GM20431 (cell line): ENCODE data around the gene TTLL11.
"Not testable (repeated sequence)": the region's sequence is repeated elsewhere in the genome, so short reads cannot be mapped to it uniquely, and the experiment has no call there.

Experiments used
- in situ Hi-C: fragments of 300-500 bp; cut with MseI, MboI; formaldehyde crosslinking; loops from one replicate; pipeline ENCODE4 v1.15.0; 2020; ENCODE audit warnings: low sequenced_read_pairs; ENCODE audit not compliant: unreplicated experiment

TTLL11 gene

GRCh38 chr9:122088880-122089706 lies 4.0 kb downstream of the TTLL11 start:
- in situ Hi-C loops = no loop called here

GRCh38 chr9:122087406-122088200 lies 5.5 kb downstream of the TTLL11 start:
- in situ Hi-C loops = no loop called here

GRCh38 chr9:122086873-122087272 lies 6.2 kb downstream of the TTLL11 start:
- in situ Hi-C loops = no loop called here

GRCh38 chr9:122085260-122085659 lies 7.8 kb downstream of the TTLL11 start:
- in situ Hi-C loops = no loop called here

GRCh38 chr9:122084026-122084675 lies 9.0 kb downstream of the TTLL11 start:
- in situ Hi-C loops = no loop called here

GRCh38 chr9:122080986-122081385 lies 12.1 kb downstream of the TTLL11 start:
- in situ Hi-C loops = no loop called here

DNA sequence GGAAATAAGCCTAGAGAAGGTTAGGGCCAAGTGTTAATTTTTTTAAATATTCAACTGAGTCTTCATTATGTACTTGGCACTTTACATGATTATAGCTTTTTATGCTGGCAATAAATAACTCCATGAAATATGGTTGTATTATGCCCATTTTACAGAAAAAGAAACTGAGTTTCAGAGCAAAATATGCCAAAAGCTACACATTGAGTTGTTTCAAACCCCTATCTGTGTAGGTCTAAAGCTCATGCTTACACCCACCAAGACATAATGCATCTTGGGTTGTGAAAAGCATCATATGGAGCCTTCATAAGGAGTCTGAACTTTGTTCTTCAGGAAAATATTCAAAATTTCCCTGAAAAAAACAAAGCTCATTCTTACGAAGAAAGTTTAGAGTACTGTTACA lies 14.6 kb downstream of the TTLL11 start:
- in situ Hi-C loops = no loop called here

GRCh38 chr9:122076773-122077172 lies 16.3 kb downstream of the TTLL11 start:
- in situ Hi-C loops = no loop called here

- in situ Hi-C loops = no loop called here
These were observed 17.0 kb downstream of the TTLL11 start for GRCh38 chr9:122076117-122076516.

DNA sequence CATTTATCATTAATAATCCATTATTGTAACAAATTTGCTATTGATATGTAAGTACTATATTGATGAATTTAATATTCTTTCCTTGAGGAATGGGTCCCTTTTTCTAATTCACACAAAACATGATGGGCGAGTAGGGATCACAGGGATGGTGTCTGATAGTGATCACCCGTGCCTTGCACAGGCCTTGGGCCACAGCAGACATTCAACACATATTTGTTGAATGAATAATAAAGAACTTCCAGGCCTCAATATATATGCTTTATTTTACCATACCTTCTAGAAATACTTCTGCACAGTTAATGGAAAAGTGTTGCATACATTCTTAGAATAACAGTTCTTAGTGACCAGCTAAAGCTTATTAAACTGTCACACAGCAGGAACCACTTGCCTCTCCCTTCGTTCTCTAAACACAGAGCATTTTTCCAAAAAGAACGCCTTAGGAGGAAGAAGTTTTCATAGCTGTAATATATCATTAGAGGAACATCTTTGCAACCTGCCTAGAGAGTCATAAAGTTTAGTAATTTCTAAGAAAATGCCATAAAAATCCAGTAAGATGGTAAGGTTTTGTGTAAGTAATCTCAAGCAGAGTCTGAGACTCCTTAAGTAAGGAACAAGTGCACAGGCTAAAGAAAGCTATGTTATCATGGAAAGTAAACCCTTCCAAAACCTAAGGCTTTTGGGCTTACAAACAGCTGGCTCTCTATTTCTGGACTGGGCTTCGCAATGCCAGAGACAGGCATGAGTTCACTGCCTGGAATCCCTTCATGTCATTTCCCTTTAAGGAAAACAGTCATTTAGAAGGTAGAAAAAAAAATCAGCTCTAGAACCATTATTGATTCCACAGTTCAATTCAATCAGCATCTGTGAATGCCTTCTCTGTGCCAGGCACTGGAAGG lies 17.7 kb downstream of the TTLL11 start:
- in situ Hi-C loops = no loop called here

GRCh38 chr9:122071715-122072114 lies 21.4 kb downstream of the TTLL11 start:
- in situ Hi-C loops = no loop called here

GRCh38 chr9:122070728-122071515 lies 22.2 kb downstream of the TTLL11 start:
- in situ Hi-C loops = no loop called here

DNA sequence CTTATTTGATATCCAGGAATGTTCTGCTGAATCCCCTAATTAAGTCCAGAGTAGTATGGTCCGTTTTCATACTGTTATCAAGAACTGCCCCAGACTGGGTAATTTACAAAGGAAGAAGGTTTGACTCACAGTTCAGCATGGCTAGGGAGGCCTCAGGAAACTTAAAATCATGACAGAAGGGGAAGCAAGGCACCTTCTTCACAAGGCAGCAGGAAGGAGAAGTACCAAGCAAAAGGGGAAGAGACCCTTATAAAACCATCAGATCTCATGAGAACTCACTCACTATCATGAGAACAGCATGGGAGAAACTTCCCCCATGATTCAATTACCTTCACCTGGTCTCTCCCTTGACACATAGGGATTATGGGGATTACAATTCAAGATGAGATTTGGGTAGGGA lies 26.4 kb downstream of the TTLL11 start:
- in situ Hi-C loops = not testable (repeated sequence)

- in situ Hi-C loops = no loop called here
These were observed 27.0 kb downstream of the TTLL11 start for GRCh38 chr9:122065923-122066629.

DNA sequence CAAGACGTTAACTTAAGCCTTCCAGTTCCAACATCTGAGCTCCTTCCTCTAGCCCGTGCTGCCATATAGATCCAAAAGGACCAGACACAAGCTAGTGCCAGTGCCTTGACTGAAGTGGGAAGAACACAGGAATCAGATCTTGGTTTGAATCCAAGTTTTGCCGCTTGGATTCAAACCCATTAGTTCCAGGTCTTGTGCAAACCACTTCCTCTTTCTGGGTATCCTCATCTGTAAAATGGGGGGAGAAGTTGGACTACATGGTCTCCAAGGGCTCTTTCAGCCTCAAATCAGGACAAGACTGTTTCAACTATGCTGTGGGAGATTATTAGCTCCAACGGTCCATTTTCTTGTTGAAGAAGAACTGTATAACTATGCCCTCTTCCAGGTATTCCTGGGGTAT lies 32.6 kb downstream of the TTLL11 start:
- in situ Hi-C loops = no loop called here

DNA sequence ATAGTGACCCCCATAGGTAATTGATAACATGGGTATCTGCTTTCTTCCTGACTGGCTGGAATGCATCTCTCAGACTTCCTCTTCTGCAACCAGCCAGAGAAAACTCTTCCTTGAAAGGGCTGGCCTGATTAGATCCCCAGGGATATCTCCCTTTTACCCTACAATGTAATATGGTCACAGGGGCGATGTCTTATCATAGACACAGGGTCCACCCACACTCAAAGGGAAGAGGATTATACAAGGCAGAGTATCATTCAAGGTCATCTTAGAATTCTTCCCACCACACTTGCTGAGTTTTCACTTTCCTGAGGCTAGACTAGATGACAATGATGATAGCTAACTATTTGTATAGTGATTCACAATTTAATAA lies 33.2 kb downstream of the TTLL11 start:
- in situ Hi-C loops = no loop called here

- in situ Hi-C loops = no loop called here
These were observed 33.7 kb downstream of the TTLL11 start for GRCh38 chr9:122059214-122059954.

DNA sequence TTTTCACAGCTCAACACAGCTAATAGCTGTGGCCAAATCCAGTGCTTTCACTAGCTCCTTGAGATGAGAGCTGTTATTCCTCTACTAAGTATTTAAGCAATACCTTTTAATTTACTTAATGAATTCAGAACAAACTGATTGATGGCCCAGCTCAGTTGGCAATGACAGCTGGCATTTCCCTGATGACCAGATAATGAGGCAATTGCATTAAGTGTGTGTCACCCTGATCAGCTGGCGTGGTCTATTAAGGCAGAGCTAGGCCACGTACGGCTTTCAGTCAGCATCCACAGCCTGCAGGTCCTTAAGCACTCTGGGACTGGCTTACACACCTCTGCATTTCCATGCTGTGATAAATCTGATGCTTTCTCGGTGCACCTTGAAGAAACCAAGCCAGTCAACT lies 34.4 kb downstream of the TTLL11 start:
- in situ Hi-C loops = no loop called here
